Testis (tissue), 3 donors: ENCODE results near the gene CELA2A. TPM values are rescaled to one million over a fixed set of nuclear protein-coding genes. Genes with fewer than 3 reads are reported as not detected.
"Not testable (repeated sequence)": the region's sequence is repeated elsewhere in the genome, so short reads cannot be mapped to it uniquely, and the experiment has no call there.

Experiments used
- DNase-seq: peaks from one replicate; pipeline ENCODE4 v3.0.0-alpha.2; 2019
- H3K27ac ChIP-seq, 2 donors: fragments of 200-600 bp; sonication (generic); one replicate each; pipeline ENCODE4 v1.5.1; 2019
- H3K27me3 ChIP-seq: fragments of 200-600 bp; sonication (generic); one replicate; pipeline ENCODE4 v1.5.1; 2019
- H3K36me3 ChIP-seq: fragments of 200-600 bp; sonication (generic); one replicate; pipeline ENCODE4 v1.5.1; 2017; ENCODE audit warnings: low read depth; ENCODE audit errors: missing control alignments
- H3K4me1 ChIP-seq: fragments of 200-600 bp; sonication (generic); one replicate; pipeline ENCODE4 v1.5.1; 2019
- H3K4me3 ChIP-seq, 2 donors: fragments of 200-600 bp; sonication (generic); one replicate each; pipeline ENCODE4 v1.5.1; 2017 to 2019
- H3K9me3 ChIP-seq: fragments of 200-600 bp; sonication (generic); one replicate; pipeline ENCODE4 v1.5.1; 2017
- POLR2A ChIP-seq: fragments of 450-650 bp; IDR thresholded peaks from one replicate; pipeline ENCODE4 v1.6.1; 2017; ENCODE audit warnings: antibody characterized with exemption, mild to moderate bottlenecking, moderate library complexity
- WGBS, 2 donors: methylation state at CpG; one replicate each; pipeline ENCODE4 v1.1.5; 2018; 5-methylcytosine and 5-hydroxymethylcytosine counted together
- intact Hi-C: fragments of 100-400 bp; cut with DNase I; formaldehyde crosslinking; loops from one replicate; pipeline ENCODE4 v1.15.1; 2023; ENCODE audit warnings: low total_unique reads
- polyA plus RNA-seq: library from polyadenylated mRNA; stranded (reverse); fragments of 350-450 nt; fragmentation: Illumina TruSeq; extraction: RNeasy Lipid Tissue Mini Kit (QIAGEN cat#74804); gene quantifications from one replicate; pipeline ENCODE4 v1.2.3, GENCODE V29; 2014; ENCODE audit warnings: low read depth, low replicate concordance; ENCODE audit not compliant: insufficient read depth
- total RNA-seq, 2 donors: library from RNA; depleted of rRNA; stranded (reverse); fragments of >200 nt; gene quantifications; one replicate each; pipeline ENCODE4 v1.2.3, GENCODE V29; 2016
- TF ChIP-seq, protein P1 (sequence below), 3 experiments: fragments of 450-650 bp in 2 of 3; fragments of 200-600 bp in 1 of 3; sonication (generic) in 1 of 3; IDR thresholded peaks; one replicate each; pipeline ENCODE4 v1.5.1; 2016 to 2019; ENCODE audit warnings: antibody characterized with exemption in 3 of 3, mild to moderate bottlenecking in 2 of 3, moderate library complexity in 1 of 3

CELA2A gene
- total and polyA plus RNA-seq, 3 donors from 2014 or later: 2.4 to 4.8 (median 3.7) TPM

DNA sequence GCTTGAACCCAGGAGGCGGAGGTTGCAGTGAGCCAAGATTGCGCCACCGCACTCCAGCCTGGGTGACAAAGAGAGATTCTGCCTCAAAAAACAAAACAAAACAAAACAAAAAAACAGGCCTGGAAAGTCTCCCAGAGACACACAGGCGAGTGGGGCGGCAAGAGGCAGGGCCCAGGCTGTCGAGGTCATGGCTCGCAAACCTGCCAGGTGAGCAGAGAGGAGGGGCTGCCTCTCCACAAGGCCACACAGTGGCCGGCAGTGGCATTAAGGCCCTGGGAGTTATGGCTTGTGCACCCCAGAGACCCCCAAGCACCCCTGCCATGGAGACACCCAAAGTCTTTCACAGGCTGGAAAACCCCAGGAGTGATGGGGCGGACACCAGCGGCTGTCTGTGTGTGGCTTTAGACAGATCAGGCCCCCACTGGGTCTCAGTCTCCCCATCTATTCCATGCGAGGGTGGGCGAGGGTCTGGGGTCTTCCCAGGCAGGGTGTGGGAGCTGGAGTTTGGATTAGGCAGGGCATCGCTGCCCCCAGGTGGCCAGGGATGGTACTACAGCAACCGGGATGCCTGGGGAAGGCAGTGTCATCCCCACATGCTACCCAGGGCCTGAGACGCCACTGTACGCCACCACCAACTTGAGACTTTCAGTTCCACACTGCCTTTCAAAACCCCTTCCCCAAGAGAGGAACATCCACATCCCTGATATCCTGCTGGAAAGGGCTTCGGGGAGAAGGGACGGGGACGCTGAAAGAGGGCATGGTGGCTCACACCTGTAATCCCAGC is 25.6 kb upstream of the CELA2A start:
- Histone ChIP-seq H3K4me1 (peaks cover 20% of the 10 kb centered on the region), H3K27ac (peak overlapping the region in 1 of 2 donors; percentile 11), H3K36me3 (no peaks in the 10 kb centered on the region), H3K4me3 (no peak overlapping the region), H3K9me3 (no peaks in the 10 kb centered on the region), H3K27me3 (no peaks in the 10 kb centered on the region)
- TF ChIP-seq, protein P1, sequence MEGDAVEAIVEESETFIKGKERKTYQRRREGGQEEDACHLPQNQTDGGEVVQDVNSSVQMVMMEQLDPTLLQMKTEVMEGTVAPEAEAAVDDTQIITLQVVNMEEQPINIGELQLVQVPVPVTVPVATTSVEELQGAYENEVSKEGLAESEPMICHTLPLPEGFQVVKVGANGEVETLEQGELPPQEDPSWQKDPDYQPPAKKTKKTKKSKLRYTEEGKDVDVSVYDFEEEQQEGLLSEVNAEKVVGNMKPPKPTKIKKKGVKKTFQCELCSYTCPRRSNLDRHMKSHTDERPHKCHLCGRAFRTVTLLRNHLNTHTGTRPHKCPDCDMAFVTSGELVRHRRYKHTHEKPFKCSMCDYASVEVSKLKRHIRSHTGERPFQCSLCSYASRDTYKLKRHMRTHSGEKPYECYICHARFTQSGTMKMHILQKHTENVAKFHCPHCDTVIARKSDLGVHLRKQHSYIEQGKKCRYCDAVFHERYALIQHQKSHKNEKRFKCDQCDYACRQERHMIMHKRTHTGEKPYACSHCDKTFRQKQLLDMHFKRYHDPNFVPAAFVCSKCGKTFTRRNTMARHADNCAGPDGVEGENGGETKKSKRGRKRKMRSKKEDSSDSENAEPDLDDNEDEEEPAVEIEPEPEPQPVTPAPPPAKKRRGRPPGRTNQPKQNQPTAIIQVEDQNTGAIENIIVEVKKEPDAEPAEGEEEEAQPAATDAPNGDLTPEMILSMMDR (IDR thresholded peaks at IDR 0.05): peak; percentile 90 to 94 (median 91)
- no peak for TF ChIP-seq POLR2A
- 65 to 73% methylated on average over 15 to 18 of the region's 19 CpGs for WGBS, 2 donors
- DNase-seq: peak; percentile 87
- intact Hi-C loops: no loop called here

DNA sequence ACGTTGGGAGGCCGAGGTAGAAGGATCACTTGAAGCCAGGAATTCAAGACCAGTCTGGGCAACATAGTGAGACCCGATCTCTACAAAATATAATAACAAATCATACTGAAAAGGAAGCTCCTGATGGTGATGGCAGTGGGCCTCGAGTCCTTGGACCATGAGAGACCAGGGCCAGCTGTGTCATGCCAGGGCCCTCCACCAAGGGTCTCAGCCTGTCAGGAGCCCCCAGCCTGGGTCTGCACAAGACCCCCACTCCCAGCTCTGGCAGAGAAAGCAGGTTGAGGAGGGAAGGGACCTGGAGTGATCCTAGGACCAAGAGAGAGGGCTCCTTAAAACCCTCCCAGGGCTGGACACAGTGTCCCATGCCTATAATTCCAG is 25.0 kb upstream of the CELA2A start:
- Histone ChIP-seq H3K27me3 (no peaks in the 10 kb centered on the region), H3K4me1 (peaks cover 14% of the 10 kb centered on the region), H3K9me3 (no peaks in the 10 kb centered on the region), H3K36me3 (no peaks in the 10 kb centered on the region), H3K4me3 (no peak overlapping the region), H3K27ac (no peak overlapping the region)
- no peak for TF ChIP-seq POLR2A
- TF ChIP-seq, protein P1 (IDR thresholded peaks at IDR 0.05): no peak
- intact Hi-C loops: no loop called here
- DNase-seq: no peak
- 74 to 79% methylated on average over 4 of the region's 4 CpGs for WGBS, 2 donors

DNA sequence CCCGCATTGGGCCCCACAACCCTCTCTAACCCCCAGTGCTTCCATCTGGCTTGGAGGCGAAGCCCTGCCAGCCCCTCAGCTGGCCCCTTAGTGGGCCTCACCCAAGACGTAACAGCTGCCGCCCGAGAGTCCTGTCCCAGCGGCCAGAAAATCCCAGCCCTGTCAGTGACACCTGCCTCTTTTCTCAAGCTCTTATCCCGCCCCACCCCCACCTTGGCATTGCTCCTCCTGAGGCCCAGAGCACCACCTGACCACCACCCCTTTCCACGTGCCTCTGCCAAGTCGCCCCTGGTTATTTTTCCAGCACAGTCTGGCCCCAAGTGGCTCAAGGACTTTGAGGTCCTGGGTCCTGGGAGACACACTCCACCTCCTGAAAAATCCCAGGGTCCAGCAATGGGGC is 24.2 kb upstream of the CELA2A start:
- Histone ChIP-seq H3K27ac (peak overlapping the region in 1 of 2 donors; percentile 24), H3K27me3 (no peaks in the 10 kb centered on the region), H3K36me3 (no peaks in the 10 kb centered on the region), H3K4me1 (peaks cover 6% of the 10 kb centered on the region), H3K4me3 (no peak overlapping the region), H3K9me3 (no peaks in the 10 kb centered on the region)
- intact Hi-C loops: no loop called here
- TF ChIP-seq, protein P1 (IDR thresholded peaks at IDR 0.05): no peak
- no peak for TF ChIP-seq POLR2A
- no peak for DNase-seq
- WGBS, 2 donors: 70 to 77% methylated on average over 9 of the region's 9 CpGs

DNA sequence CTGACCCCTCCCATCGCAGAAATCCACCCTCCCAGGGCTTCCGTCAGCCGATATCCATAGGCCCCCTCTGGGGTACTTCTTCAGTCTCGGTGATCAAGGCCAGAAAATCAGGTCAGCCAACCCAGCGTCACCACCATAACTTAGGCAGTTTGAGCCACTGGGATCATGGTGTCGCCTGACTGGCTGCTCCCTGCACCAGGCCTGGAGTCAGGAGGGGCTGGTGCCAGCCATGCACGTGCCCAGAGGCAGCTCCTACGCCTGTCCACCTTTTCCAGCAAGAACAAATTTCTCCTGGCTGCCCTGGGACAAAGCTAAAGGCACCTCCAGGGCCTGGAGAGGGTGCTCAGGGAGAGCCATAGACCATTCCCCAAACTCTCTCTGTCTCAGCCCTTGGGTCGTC is 23.1 kb upstream of the CELA2A start:
- 83 to 93% methylated on average over 6 to 9 of the region's 9 CpGs for WGBS, 2 donors
- TF ChIP-seq POLR2A: no peak
- TF ChIP-seq, protein P1 (IDR thresholded peaks at IDR 0.05): no peak
- no peaks in the 10 kb centered on the region for H3K9me3 ChIP-seq
- H3K36me3 ChIP-seq: no peaks in the 10 kb centered on the region
- intact Hi-C loops: no loop called here
- no peak overlapping the region for H3K4me3 ChIP-seq
- no peak overlapping the region for H3K27ac ChIP-seq
- H3K27me3 ChIP-seq: no peaks in the 10 kb centered on the region
- no peaks in the 10 kb centered on the region for H3K4me1 ChIP-seq
- no peak for DNase-seq

DNA sequence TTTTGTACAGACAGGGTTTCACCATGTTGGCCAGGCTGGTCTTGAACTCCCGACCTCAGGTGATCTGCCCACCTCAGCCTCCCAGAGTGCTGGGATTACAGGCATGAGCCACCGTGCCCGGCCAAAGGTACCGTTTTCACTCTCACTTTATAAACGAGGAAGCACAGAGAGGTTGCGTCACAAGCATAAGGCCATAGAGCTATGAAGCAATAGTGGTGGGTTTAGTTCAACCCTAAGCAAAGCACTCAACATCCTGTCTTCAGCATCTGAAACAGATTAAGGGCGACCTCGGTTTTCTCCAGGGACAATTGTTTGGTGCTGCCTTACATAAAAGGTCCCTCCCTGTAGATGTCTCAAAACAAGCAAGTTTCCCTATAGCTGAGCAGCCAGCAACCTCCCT is 21.8 kb upstream of the CELA2A start:
- H3K9me3 ChIP-seq, H3K27me3 ChIP-seq, H3K27ac ChIP-seq, H3K36me3 ChIP-seq, DNase-seq, H3K4me1 ChIP-seq, H3K4me3 ChIP-seq, intact Hi-C loops: not testable (repeated sequence)
- 79 to 81% methylated on average over 7 to 8 of the region's 8 CpGs for WGBS, 2 donors
